HG03457 (cell line): Measurements from ENCODE around the gene PRKCZ.
A peak's percentile ranks its signal among the peaks of the same experiment; 100 is the strongest.

ENCODE experiments used
- ATAC-seq: cut with Tn5 transposase; IDR thresholded peaks from one replicate; pipeline ENCODE4 v1.9.1; 2021; ENCODE audit warnings: moderate number of reproducible peaks; ENCODE audit not compliant: unreplicated experiment

PRKCZ gene

GRCh38 chr1:2049718-2050431, at the start of gene PRKCZ:
Gene PRKCZ (plus strand): TSS chr1:2050411. CDS start chr1:2050631, 220 bp downstream.
- peak; percentile 56 for ATAC-seq

GRCh38 chr1:2000432-2000831, 49.8 kb upstream of the PRKCZ start:
- ATAC-seq: no peak

GRCh38 chr1:2000850-2001249, 49.4 kb upstream of the PRKCZ start:
- ATAC-seq: no peak

- ATAC-seq: no peak
Measured at GRCh38 chr1:2001773-2002411, 48.3 kb upstream of the PRKCZ start.

- ATAC-seq: no peak
Measured at GRCh38 chr1:2003541-2004131, 46.6 kb upstream of the PRKCZ start, which contains the start of gene CFAP74. Gene CFAP74 (minus strand): TSS chr1:2003786. CDS start chr1:1990956, 12,830 bp downstream.

GRCh38 chr1:2004856-2005255, 45.4 kb upstream of the PRKCZ start:
- ATAC-seq: no peak

GRCh38 chr1:2009101-2010053, 40.8 kb upstream of the PRKCZ start:
- ATAC-seq: no peak

- ATAC-seq: no peak
Measured at GRCh38 chr1:2014181-2014580, 36.0 kb upstream of the PRKCZ start.

GRCh38 chr1:2014741-2015735, 35.2 kb upstream of the PRKCZ start:
- no peak for ATAC-seq

- no peak for ATAC-seq
Measured at GRCh38 chr1:2016123-2016522, 34.1 kb upstream of the PRKCZ start.

- ATAC-seq: no peak
Measured at GRCh38 chr1:2018217-2019171, 31.7 kb upstream of the PRKCZ start.

- no peak for ATAC-seq
Measured at GRCh38 chr1:2019172-2019543, 31.1 kb upstream of the PRKCZ start, which contains the start of gene GABRD. Gene GABRD (plus strand): TSS chr1:2019345. CDS start chr1:2019424, 79 bp downstream.

GRCh38 chr1:2019571-2020309, 30.5 kb upstream of the PRKCZ start:
- ATAC-seq: no peak

GRCh38 chr1:2020310-2020655, 29.9 kb upstream of the PRKCZ start:
- no peak for ATAC-seq

GRCh38 chr1:2021550-2021949, 28.7 kb upstream of the PRKCZ start:
- ATAC-seq: no peak

- ATAC-seq: no peak
Measured at GRCh38 chr1:2022063-2022770, 28.0 kb upstream of the PRKCZ start.

- no peak for ATAC-seq
Measured at GRCh38 chr1:2023187-2023586, 27.0 kb upstream of the PRKCZ start.
